Glutamatergic neuron (in vitro differentiated cells): ENCODE results near the gene EHD4. TPM values are rescaled to one million over a fixed set of nuclear protein-coding genes. Genes with fewer than 3 reads are reported as not detected.

Source experiments
- DNase-seq: peaks from one replicate; pipeline ENCODE4 v3.0.0; 2022
- H3K27ac Mint-ChIP-seq: one replicate; pipeline ENCODE4 v1.8.0; 2020; ENCODE audit warnings: mild to moderate bottlenecking, mixed read lengths, inconsistent platforms; ENCODE audit not compliant: unreplicated experiment
- H3K27me3 Mint-ChIP-seq: one replicate; pipeline ENCODE4 v1.8.0; 2020; ENCODE audit warnings: mild to moderate bottlenecking, moderate library complexity, mixed read lengths, inconsistent platforms; ENCODE audit not compliant: unreplicated experiment
- H3K36me3 Mint-ChIP-seq: one replicate; pipeline ENCODE4 v1.8.0; 2020; ENCODE audit warnings: mild to moderate bottlenecking, mixed read lengths, inconsistent platforms; ENCODE audit not compliant: unreplicated experiment
- H3K4me1 Mint-ChIP-seq: one replicate; pipeline ENCODE4 v1.8.0; 2020; ENCODE audit warnings: mild to moderate bottlenecking, low read depth, mixed read lengths, inconsistent platforms; ENCODE audit not compliant: unreplicated experiment
- H3K4me3 Mint-ChIP-seq: one replicate; pipeline ENCODE4 v1.8.0; 2020; ENCODE audit warnings: mild to moderate bottlenecking, mixed read lengths, inconsistent platforms; ENCODE audit not compliant: unreplicated experiment
- H3K9me3 Mint-ChIP-seq: one replicate; pipeline ENCODE4 v1.8.0; 2020; ENCODE audit warnings: mild to moderate bottlenecking, moderate library complexity, mixed read lengths, inconsistent platforms; ENCODE audit not compliant: unreplicated experiment
- total RNA-seq: library from RNA; stranded (reverse); fragmentation: NEBNext Ultra II Directional; extraction: Animal tissue kit (Norgen Biotek cat#: 25700); gene quantifications from one replicate; pipeline ENCODE4 v1.2.1, GENCODE V29; 2021; ENCODE audit not compliant: unreplicated experiment
- TF ChIP-seq, protein P1 (sequence below): fragments of 200-600 bp; sonication (generic); IDR thresholded peaks from one replicate; pipeline ENCODE4 v1.5.0; 2021; ENCODE audit not compliant: partially characterized antibody, unreplicated experiment

Gene EHD4
- total RNA-seq, 1 donor from 2014 or later: 4.0 TPM

GRCh38 chr15:41865490-41866055 is 106.8 kb downstream of the EHD4 start:
- Mint-ChIP-seq H3K27ac (no peak overlapping the region), H3K36me3 (no peaks in the 10 kb centered on the region), H3K27me3 (peaks cover 5% of the 10 kb centered on the region), H3K4me3 (no peak overlapping the region), H3K4me1 (no peaks in the 10 kb centered on the region), H3K9me3 (peaks cover 2% of the 10 kb centered on the region)
- no peak for DNase-seq
- TF ChIP-seq, protein P1, sequence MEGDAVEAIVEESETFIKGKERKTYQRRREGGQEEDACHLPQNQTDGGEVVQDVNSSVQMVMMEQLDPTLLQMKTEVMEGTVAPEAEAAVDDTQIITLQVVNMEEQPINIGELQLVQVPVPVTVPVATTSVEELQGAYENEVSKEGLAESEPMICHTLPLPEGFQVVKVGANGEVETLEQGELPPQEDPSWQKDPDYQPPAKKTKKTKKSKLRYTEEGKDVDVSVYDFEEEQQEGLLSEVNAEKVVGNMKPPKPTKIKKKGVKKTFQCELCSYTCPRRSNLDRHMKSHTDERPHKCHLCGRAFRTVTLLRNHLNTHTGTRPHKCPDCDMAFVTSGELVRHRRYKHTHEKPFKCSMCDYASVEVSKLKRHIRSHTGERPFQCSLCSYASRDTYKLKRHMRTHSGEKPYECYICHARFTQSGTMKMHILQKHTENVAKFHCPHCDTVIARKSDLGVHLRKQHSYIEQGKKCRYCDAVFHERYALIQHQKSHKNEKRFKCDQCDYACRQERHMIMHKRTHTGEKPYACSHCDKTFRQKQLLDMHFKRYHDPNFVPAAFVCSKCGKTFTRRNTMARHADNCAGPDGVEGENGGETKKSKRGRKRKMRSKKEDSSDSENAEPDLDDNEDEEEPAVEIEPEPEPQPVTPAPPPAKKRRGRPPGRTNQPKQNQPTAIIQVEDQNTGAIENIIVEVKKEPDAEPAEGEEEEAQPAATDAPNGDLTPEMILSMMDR: no peak

GRCh38 chr15:41862515-41863116 is 109.7 kb downstream of the EHD4 start:
- Mint-ChIP-seq H3K27me3 (peaks cover 6% of the 10 kb centered on the region), H3K4me1 (no peaks in the 10 kb centered on the region), H3K36me3 (no peaks in the 10 kb centered on the region), H3K9me3 (peaks cover 4% of the 10 kb centered on the region), H3K27ac (no peak overlapping the region), H3K4me3 (no peak overlapping the region)
- TF ChIP-seq, protein P1: no peak
- no peak for DNase-seq

DNA sequence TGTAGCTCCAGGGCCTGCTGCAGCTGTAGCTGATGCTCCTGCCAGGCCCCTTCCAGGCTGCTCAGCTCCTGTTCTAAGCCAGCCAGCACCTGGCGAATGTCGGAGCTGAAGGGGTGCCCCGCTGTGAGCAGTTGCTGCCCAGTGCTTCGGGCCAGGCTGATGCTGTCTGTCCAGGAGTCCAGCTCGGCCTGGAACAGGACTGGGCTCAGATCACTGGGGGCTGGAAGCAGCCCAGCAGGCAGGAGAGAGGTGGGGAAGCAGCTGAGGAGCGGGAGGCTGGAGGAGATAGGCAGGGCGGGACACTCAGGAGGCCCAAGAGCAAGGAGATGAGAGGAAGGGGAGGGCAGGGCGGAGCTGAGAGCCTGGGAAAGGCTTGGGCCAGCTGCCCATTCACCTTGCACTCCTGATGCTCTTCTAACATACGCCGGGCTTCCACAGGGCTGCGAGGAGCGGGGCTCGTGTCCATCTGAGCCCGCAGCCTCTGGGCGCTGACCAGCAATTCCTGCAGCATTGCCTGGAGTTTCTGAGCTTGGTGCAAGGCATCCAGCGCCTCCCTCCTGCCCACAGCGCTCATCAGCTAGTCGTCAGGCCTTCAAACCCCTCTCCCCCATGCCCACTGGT is 110.5 kb downstream of the EHD4 start:
- H3K27ac Mint-ChIP-seq: no peak overlapping the region
- peaks cover 6% of the 10 kb centered on the region for H3K27me3 Mint-ChIP-seq
- H3K4me1 Mint-ChIP-seq: no peaks in the 10 kb centered on the region
- TF ChIP-seq, protein P1: no peak
- peaks cover 4% of the 10 kb centered on the region for H3K9me3 Mint-ChIP-seq
- no peaks in the 10 kb centered on the region for H3K36me3 Mint-ChIP-seq
- DNase-seq: no peak
- no peak overlapping the region for H3K4me3 Mint-ChIP-seq

DNA sequence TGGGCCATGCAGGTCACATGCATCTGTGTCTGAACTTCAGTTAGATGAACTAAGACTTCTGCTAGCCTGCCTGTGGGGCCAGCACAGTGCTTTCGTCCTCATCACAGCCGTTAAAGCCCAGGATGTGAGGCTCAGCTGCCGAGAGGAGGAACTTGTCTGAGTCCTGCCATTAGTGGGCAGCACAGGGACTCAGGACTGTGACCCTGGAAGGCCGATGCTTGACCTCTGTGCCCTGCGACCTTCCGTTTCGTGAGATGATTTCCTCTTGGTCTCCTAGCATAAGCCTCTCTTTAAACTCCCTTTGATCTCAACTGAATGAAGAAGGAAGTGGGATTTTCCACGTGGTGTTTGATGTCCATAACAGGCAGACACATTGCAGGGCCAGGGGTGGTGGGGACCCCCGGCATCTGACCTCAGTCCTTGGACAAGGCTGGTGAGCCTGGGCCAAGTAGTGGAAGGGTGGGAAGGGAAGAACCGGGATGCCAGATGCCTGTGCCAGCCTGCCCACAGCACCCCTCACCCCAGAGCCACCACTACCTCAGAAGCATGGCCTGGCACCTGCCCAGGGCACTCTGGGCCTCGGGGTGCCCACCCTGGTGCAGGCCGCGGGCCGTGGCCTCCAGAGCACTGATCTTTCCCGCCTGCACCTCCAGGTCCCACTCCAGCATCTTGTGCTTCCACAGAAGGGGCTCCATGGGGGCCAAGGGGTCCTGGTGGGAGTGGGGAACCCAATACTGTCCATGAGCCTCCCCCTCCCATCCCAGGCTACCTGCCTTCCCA is 112.1 kb downstream of the EHD4 start:
- TF ChIP-seq, protein P1: no peak
- Mint-ChIP-seq H3K27ac (no peak overlapping the region), H3K36me3 (no peaks in the 10 kb centered on the region), H3K9me3 (peaks cover 4% of the 10 kb centered on the region), H3K4me3 (no peak overlapping the region), H3K4me1 (no peaks in the 10 kb centered on the region), H3K27me3 (peaks cover 8% of the 10 kb centered on the region)
- no peak for DNase-seq

GRCh38 chr15:41858756-41859155 is 113.6 kb downstream of the EHD4 start:
- no peaks in the 10 kb centered on the region for H3K36me3 Mint-ChIP-seq
- no peak for DNase-seq
- no peak overlapping the region for H3K4me3 Mint-ChIP-seq
- H3K4me1 Mint-ChIP-seq: no peaks in the 10 kb centered on the region
- TF ChIP-seq, protein P1: no peak
- H3K27me3 Mint-ChIP-seq: peaks cover 8% of the 10 kb centered on the region
- H3K27ac Mint-ChIP-seq: no peak overlapping the region
- peaks cover 6% of the 10 kb centered on the region for H3K9me3 Mint-ChIP-seq
